B cell (primary cell): ENCODE measurements around the gene COL4A1. TPM values are rescaled to one million over a fixed set of nuclear protein-coding genes. Genes with fewer than 3 reads are reported as not detected.

Source experiments
- ATAC-seq: fragments of 200-7000 bp; cut with Tn5 transposase; one replicate; pipeline ENCODE4 v1.10.0; 2021; ENCODE audit warnings: low read depth, mild to moderate bottlenecking, moderate number of reproducible peaks, moderate library complexity
- CTCF ChIA-PET: fragments of 350-600 bp; sonication (Branson Sonifier 250); formaldehyde crosslinking; loops from one replicate; lab custom pipeline; 2021; ENCODE audit warnings: antibody characterized with exemption, inconsistent platforms; lab: Charles Lee
- POLR2A ChIA-PET: fragments of 350-600 bp; sonication (Branson Sonifier 250); formaldehyde crosslinking; loops from one replicate; lab custom pipeline; 2021; ENCODE audit warnings: antibody characterized with exemption; lab: Charles Lee
- DNase-seq: peaks from one replicate; pipeline ENCODE4 v3.0.0; 2013
- H2AFZ ChIP-seq: 2 replicates; pipeline ENCODE4 v1.6.1; 2012; ENCODE audit warnings: mild to moderate bottlenecking, low read depth, low read length; ENCODE audit not compliant: insufficient read depth, poor library complexity, severe bottlenecking
- H3K27ac ChIP-seq, 2 donors: 1 replicate in 1 of 2; 2 replicates in 1 of 2; pipeline ENCODE4 v1.5.1; 2012 to 2013; ENCODE audit warnings: low read length in 2 of 2, mild to moderate bottlenecking in 2 of 2, moderate library complexity in 1 of 2
- H3K27me3 ChIP-seq, 4 experiments: fragments of 200-600 bp in 1 of 4; sonication (generic) in 1 of 4; replicated peaks in 1 of 4; 1 replicate in 2 of 4; 2 replicates in 2 of 4; pipeline versions ENCODE4 v1.6.1 to v1.7.0; 2013 to 2016; ENCODE audit warnings: low read length in 3 of 4, mild to moderate bottlenecking in 2 of 4, mixed read lengths in 1 of 4, moderate library complexity in 1 of 4; ENCODE audit not compliant: insufficient read depth in 4 of 4, control insufficient read depth in 3 of 4; ENCODE audit errors: control extremely low read depth in 1 of 4
- H3K36me3 ChIP-seq, 2 experiments: replicated peaks in 1 of 2; 1 replicate in 1 of 2; 2 replicates in 1 of 2; pipeline versions ENCODE4 v1.6.1 to v1.7.1; 2013; ENCODE audit warnings: low read length in 1 of 2; ENCODE audit not compliant: insufficient read depth in 2 of 2, control insufficient read depth in 1 of 2; ENCODE audit errors: control extremely low read depth in 1 of 2, extremely low read depth in 1 of 2
- H3K4me1 ChIP-seq, 2 donors: fragments of 200-600 bp in 1 of 2; sonication (generic) in 1 of 2; 1 replicate in 1 of 2; 2 replicates in 1 of 2; pipeline versions ENCODE4 v1.5.1 to v1.6.1; 2013 to 2017; ENCODE audit warnings: low read length in 2 of 2; ENCODE audit not compliant: control insufficient read depth in 2 of 2, insufficient read depth in 2 of 2
- H3K4me2 ChIP-seq: replicated peaks from 2 replicates; pipeline ENCODE3; 2012; ENCODE audit warnings: mild to moderate bottlenecking, low read depth, low read length; ENCODE audit not compliant: poor library complexity, severe bottlenecking
- H3K4me3 ChIP-seq, 5 experiments: fragments of 200-600 bp in 1 of 5; sonication (generic) in 1 of 5; 1 replicate in 3 of 5; 2 replicates in 2 of 5; pipeline versions ENCODE4 v1.5.1 to v1.7.0; 2011 to 2016; ENCODE audit warnings: low read length in 4 of 5, mild to moderate bottlenecking in 4 of 5, low read depth in 2 of 5, control low read depth in 1 of 5, moderate library complexity in 1 of 5; ENCODE audit not compliant: insufficient read depth in 1 of 5; ENCODE audit errors: control extremely low read depth in 1 of 5, extremely low read depth in 1 of 5
- H3K79me2 ChIP-seq: fragments of 200-600 bp; sonication (generic); one replicate; pipeline ENCODE4 v1.6.0; 2016; ENCODE audit warnings: low read length; ENCODE audit not compliant: control insufficient read depth, insufficient read depth
- H3K9ac ChIP-seq: fragments of 200-600 bp; sonication (generic); 2 replicates; pipeline ENCODE4 v1.6.1; 2017; ENCODE audit warnings: mild to moderate bottlenecking, low read length, moderate library complexity
- H3K9me3 ChIP-seq, 3 donors: one replicate each; pipeline versions ENCODE4 v1.6.1 to v1.7.1; 2013; ENCODE audit warnings: low read length in 2 of 3; ENCODE audit not compliant: control insufficient read depth in 2 of 3, insufficient read depth in 1 of 3; ENCODE audit errors: control extremely low read depth in 1 of 3
- H4K20me1 ChIP-seq: 2 replicates; pipeline ENCODE4 v1.6.0; 2012; ENCODE audit warnings: mild to moderate bottlenecking, low read length; ENCODE audit not compliant: insufficient read depth, control insufficient read depth, poor library complexity, severe bottlenecking
- H3K27ac Mint-ChIP-seq: one replicate; pipeline ENCODE4 v1.8.0; 2021; ENCODE audit warnings: mixed read lengths
- H3K27me3 Mint-ChIP-seq: one replicate; pipeline ENCODE4 v1.8.0; 2021; ENCODE audit warnings: mixed read lengths
- H3K4me1 Mint-ChIP-seq: one replicate; pipeline ENCODE4 v1.8.0; 2021; ENCODE audit warnings: mixed read lengths
- H3K4me3 Mint-ChIP-seq: one replicate; pipeline ENCODE4 v1.8.0; 2021; ENCODE audit warnings: mixed read lengths
- H3K9me3 Mint-ChIP-seq: one replicate; pipeline ENCODE4 v1.8.0; 2022; ENCODE audit warnings: mixed read lengths; ENCODE audit not compliant: insufficient read depth
- EZH2 ChIP-seq: IDR thresholded peaks from 2 replicates; pipeline ENCODE4 v1.6.1; 2012; ENCODE audit warnings: borderline replicate concordance, low read depth, mild to moderate bottlenecking, moderate library complexity, low read length; ENCODE audit not compliant: insufficient read depth, poor library complexity, severe bottlenecking
- WGBS: methylation state at CpG from one replicate; pipeline ENCODE4 v1.1.5; 2013; ENCODE audit warnings: missing lambda C conversion rate; ENCODE audit not compliant: insufficient coverage; 5-methylcytosine and 5-hydroxymethylcytosine counted together
- intact Hi-C: fragments of 100-400 bp; cut with micrococcal nuclease; formaldehyde crosslinking; loops from one replicate; pipeline ENCODE4 v1.10.0; 2022
- polyA plus RNA-seq: library from polyadenylated mRNA; depleted of rRNA; stranded (reverse); fragments of >200 nt; gene quantifications from 2 replicates; pipeline ENCODE4 v1.2.3, GENCODE V29; 2012
- total RNA-seq, 2 donors: library from RNA; stranded (reverse); fragments of 120-200 nt in 1 of 2; gene quantifications; 1 replicate in 1 of 2; 2 replicates in 1 of 2; pipeline versions ENCODE4 v1.2.3 to v1.2.4, GENCODE V29; 2013 to 2022
- TF ChIP-seq, protein P1 (sequence below): fragments of 200-600 bp; IDR thresholded peaks from one replicate; pipeline ENCODE4 v1.8.0; 2022; ENCODE audit warnings: antibody characterized with exemption, mild to moderate bottlenecking

COL4A1 gene
- total and polyA plus RNA-seq, 2 donors (not counting 1 experiment from before 2014, with no cell fraction given), result not detected

DNA sequence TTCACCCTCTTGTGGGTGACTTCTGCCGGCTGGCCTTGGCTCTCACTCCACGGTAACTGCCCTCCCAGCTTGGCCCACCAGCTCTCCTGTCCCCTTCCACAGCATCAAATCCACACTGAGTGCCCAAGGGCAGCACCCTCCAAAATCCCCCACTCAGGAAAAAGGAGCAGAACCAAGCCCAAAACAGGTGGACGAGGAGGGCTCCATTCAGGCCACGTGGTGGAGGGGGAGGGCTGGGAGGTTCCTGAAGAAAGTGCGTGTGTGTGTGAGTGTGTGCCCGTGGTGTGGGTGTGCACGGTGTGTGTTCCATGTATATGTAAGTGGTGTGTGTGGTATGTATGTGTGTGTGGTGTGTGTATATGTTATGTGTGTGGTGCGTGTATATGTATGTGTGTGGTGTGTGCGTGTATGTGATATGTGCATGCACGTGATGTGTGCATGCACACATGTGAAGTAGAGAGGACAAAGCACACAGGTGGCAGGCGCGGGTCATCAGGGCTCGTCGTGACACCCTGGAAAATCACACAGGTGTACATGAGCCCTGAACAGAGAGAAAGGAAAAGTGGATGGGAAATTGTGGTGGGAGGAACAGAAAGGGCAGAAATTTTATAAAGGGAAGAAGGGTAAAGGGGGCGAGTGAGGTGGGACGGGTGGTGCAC, 76.9 kb downstream of the COL4A1 start:
- Histone ChIP-seq H3K27me3 (peaks cover 0 to 9% (median 0%) of the 10 kb centered on the region in 4 experiments), H3K9me3 (no peaks in the 10 kb centered on the region), H3K79me2 (no peaks in the 10 kb centered on the region), H2AFZ (no peak overlapping the region), H3K4me3 (no peak overlapping the region), H3K9ac (no peak overlapping the region), H3K36me3 (no peaks in the 10 kb centered on the region), H3K27ac (no peak overlapping the region), H3K4me1 (no peaks in the 10 kb centered on the region), H4K20me1 (no peaks in the 10 kb centered on the region), H3K4me2 (no peak overlapping the region)
- Mint-ChIP-seq H3K9me3 (no peaks in the 10 kb centered on the region), H3K4me3 (no peak overlapping the region), H3K27ac (no peak overlapping the region), H3K27me3 (peaks cover 17% of the 10 kb centered on the region), H3K4me1 (no peaks in the 10 kb centered on the region)
- no peak for DNase-seq
- WGBS, result 87% methylated on average over 14 of the region's 16 CpGs
- no peak for TF ChIP-seq EZH2
- TF ChIP-seq, protein P1, sequence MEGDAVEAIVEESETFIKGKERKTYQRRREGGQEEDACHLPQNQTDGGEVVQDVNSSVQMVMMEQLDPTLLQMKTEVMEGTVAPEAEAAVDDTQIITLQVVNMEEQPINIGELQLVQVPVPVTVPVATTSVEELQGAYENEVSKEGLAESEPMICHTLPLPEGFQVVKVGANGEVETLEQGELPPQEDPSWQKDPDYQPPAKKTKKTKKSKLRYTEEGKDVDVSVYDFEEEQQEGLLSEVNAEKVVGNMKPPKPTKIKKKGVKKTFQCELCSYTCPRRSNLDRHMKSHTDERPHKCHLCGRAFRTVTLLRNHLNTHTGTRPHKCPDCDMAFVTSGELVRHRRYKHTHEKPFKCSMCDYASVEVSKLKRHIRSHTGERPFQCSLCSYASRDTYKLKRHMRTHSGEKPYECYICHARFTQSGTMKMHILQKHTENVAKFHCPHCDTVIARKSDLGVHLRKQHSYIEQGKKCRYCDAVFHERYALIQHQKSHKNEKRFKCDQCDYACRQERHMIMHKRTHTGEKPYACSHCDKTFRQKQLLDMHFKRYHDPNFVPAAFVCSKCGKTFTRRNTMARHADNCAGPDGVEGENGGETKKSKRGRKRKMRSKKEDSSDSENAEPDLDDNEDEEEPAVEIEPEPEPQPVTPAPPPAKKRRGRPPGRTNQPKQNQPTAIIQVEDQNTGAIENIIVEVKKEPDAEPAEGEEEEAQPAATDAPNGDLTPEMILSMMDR, result no peak
- ATAC-seq, result no peak
- ChIA-PET POLR2A (no interaction called here), CTCF (no interaction called here)
- intact Hi-C loops, result loop anchor here (10.0 kb wide), 1 partner anchor 825 kb away; no protein-coding TSS in a partner anchor
